T follicular helper cell (primary cell): ENCODE data around the gene FASTKD2.
"Not testable (repeated sequence)": the region's sequence is repeated elsewhere in the genome, so short reads cannot be mapped to it uniquely, and the experiment has no call there.

ENCODE experiments used
- DNase-seq: peaks from one replicate; pipeline ENCODE4 v3.0.0-alpha.2; 2020; ENCODE audit warnings: low read depth

The FASTKD2 gene

GRCh38 chr2:206790311-206790935, 25.0 kb downstream of the FASTKD2 start:
- no peak for DNase-seq

GRCh38 chr2:206792645-206793044, 27.2 kb downstream of the FASTKD2 start:
- no peak for DNase-seq

- DNase-seq: no peak
Observed at GRCh38 chr2:206797376-206797775, 32.0 kb downstream of the FASTKD2 start.

GRCh38 chr2:206798000-206798399, 32.6 kb downstream of the FASTKD2 start:
- no peak for DNase-seq

- no peak for DNase-seq
Observed at GRCh38 chr2:206799083-206799482, 33.7 kb downstream of the FASTKD2 start.

- peak; percentile 14 for DNase-seq
Observed at GRCh38 chr2:206800506-206801417, 35.4 kb downstream of the FASTKD2 start.

GRCh38 chr2:206801418-206802189, 36.2 kb downstream of the FASTKD2 start:
- no peak for DNase-seq

- DNase-seq: no peak
Observed at GRCh38 chr2:206802654-206803514, 37.5 kb downstream of the FASTKD2 start.

GRCh38 chr2:206804326-206804725, 38.9 kb downstream of the FASTKD2 start:
- no peak for DNase-seq

- no peak for DNase-seq
Observed at GRCh38 chr2:206805887-206806607, 40.6 kb downstream of the FASTKD2 start.

- not testable (repeated sequence) for DNase-seq
Observed at GRCh38 chr2:206807624-206808023, 42.2 kb downstream of the FASTKD2 start.

GRCh38 chr2:206812471-206812870, 47.1 kb downstream of the FASTKD2 start:
- DNase-seq: not testable (repeated sequence)

GRCh38 chr2:206814498-206814897, 49.1 kb downstream of the FASTKD2 start:
- DNase-seq: no peak

GRCh38 chr2:206820807-206821206, 55.4 kb downstream of the FASTKD2 start:
- no peak for DNase-seq

GRCh38 chr2:206823178-206823577, 57.8 kb downstream of the FASTKD2 start:
- no peak for DNase-seq

GRCh38 chr2:206824087-206824618, 58.7 kb downstream of the FASTKD2 start:
- no peak for DNase-seq

- no peak for DNase-seq
Observed at GRCh38 chr2:206824993-206825392, 59.6 kb downstream of the FASTKD2 start.

GRCh38 chr2:206831442-206831995, 66.1 kb downstream of the FASTKD2 start:
- no peak for DNase-seq

GRCh38 chr2:206832873-206833272, 67.5 kb downstream of the FASTKD2 start:
- DNase-seq: no peak

GRCh38 chr2:206833291-206833690, 67.9 kb downstream of the FASTKD2 start:
- no peak for DNase-seq
